AG08395 (cell line): ENCODE measurements around the gene S100A6.
A peak's percentile ranks its signal among the peaks of the same experiment; 100 is the strongest.

Experiments used
- DNase-seq: peaks from one replicate; pipeline ENCODE4 v3.0.0; 2012; ENCODE audit warnings: mixed read lengths, low spot score

S100A6 gene

DNA sequence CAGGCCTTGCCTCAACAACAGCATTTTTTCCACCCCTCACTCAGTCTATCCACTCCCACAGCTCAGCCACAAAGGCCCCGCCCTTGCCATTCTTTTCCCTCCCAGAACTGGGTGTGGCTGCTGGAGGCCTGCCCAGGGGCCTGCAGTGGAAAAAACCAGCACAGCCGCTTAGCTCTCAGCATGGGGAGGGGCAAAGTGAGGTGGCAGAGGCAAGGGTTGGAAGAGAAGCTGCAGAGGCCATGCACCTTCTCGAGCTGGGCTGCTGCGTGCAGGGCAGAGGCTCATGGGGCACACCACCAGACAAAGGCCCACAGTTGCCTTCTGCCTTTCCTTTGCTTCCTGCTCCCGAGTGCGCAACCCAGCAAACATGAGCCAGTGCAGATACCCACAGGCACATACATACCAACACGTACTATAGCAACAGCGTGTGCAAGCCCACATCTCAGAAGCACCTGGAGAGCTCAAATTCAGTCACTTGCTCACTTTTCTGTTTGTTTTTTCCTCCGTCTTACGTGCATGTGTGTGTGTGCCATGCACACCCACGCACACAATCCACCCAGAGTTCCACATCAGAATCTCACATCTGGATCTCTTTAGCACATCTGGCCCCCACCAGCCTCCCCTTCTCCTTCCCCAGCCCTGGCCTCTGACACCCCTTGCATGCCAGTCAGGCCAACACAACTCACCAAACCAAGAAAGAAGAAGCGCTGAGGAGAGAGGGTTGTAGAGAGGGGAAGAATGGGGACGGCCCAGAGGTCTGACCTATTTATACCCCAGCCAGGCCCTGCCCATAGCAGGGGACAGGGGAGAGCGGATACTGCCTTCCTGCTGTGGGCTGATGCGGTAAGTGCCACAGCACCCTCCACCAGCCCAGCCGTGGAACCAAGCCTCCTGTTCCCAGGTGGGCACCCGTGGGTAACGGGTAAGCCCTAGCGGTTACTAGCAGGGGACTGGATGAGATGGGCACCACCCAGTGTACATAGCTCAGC, 9.6 kb upstream of the S100A6 start, which contains the start of gene S100A4:
Gene S100A4 (minus strand): TSS at position 740 of the 989 bp plus-strand sequence. CDS start 1,012 bp downstream, outside the sequence.
- DNase-seq: peak; percentile 92

DNA sequence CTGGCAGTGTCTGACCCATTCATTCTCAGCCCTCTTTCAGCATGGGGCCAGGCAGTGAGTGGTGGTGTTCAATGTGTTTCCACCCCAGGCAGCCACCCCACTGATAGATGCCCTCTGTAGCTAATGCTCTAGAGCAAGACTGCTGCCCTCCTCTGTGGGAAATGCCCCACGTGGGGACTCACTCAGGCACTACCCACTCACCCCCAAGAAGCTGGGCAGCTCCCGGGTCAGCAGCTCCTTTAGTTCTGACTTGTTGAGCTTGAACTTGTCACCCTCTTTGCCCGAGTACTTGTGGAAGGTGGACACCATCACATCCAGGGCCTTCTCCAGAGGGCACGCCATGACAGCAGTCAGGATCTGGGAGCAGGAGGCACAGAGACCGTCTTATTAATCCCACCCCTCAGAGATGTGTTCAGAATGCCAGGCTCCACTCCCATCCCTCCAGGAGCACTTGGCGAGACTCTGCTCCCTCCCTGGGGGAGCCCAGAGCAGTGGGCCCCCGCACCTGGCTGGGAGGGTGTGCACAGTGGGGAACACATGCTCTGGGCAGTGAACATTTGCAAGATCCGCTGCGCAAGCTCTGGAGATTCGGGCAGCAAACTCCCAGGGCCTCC, 8.8 kb upstream of the S100A6 start:
- DNase-seq: no peak

DNA sequence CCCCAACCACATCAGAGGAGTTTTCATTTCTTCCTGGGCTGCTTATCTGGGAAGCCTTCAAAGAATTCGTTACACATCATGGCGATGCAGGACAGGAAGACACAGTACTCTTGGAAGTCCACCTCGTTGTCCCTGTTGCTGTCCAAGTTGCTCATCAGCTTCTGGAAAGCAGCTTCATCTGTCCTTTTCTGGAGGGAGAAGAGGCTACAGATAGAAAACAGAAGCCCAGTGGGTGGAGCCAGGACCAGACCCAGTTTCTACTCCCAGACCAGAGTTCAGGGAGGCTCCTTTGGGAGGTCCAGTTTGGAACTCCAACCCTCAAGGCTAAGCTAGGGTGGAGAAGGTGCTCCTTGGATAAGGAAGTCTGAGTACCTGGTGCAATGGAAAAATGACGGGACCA, 7.9 kb upstream of the S100A6 start:
- no peak for DNase-seq

DNA sequence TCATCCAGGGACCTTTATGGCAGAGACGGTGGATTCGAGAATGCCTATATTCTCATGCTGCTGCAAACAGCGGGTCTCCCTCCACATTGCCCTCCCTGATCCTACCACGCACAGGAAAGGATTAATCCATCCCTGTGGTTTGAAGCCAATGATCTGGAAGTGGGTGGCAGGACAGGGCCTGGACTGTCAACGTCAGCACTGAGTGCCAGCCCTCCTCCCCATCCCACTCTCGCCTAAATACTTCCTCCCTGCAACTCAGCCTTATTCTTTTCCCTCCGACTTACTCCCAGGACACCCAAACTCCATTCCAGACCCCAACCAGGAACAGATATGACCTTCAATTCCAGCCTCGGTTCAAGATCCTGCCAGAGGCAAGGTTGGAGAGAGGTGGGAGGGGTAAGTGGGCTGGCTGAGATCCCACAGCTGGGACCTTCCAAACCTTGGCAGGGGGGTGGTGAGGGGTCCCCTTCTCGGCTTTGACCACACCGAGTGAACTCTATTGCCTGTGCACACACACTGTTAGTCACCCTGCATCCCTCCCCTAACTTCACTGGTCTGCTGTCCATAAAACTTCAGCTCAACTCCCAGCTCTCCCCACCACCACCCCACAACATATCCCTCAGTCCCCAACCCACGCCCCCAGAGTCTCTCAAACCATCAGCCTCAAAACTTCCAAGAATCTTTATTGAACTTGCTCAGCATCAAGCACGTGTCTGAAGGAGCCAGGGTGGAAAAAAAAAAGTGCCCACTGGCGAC, 7.3 kb upstream of the S100A6 start:
- DNase-seq: no peak

DNA sequence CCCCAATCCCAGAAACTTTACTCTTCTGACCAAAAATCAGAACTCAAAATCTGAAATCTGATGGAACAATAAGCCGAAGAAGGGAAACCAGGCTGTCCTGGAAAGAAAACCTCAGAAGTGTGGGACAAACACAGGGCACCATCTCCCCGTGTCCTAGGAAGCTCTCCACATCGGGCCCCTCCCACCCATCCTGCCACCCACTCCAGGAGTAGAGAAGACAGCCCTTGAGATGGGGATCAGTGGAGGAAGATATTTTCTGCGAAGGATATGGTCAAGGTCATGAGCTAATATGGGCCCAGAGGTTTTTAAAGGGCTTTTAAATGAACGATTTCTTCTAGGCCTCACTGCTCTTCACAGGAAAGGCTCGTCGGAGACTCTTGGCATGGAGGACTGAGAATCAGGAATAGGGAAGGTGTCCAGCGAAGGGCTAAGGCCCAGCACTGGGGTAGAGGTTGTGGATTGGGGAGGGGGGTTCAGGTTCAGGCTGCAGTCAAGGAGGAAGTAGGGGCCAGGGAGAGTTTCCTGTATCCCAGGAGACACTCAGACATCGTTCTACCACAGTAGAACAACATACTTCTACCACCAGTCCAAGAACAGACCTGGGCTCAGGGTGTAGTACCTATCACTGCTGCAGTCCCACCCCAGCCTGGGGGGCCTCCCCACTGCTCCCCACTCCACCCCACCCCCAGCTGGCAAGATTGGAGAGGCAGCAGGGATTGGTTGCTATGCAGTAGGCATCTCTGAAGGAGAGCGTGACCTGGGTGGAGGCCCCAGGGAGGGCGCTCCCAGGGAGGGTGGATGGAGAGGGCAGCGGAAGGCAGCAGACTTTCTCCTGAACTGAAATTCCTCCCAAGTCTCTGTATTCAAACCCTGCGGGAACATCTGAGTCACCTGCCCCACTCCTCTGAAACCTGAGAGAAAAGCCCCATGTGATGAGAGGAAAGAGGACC, 6.1 kb upstream of the S100A6 start:
- DNase-seq: no peak

DNA sequence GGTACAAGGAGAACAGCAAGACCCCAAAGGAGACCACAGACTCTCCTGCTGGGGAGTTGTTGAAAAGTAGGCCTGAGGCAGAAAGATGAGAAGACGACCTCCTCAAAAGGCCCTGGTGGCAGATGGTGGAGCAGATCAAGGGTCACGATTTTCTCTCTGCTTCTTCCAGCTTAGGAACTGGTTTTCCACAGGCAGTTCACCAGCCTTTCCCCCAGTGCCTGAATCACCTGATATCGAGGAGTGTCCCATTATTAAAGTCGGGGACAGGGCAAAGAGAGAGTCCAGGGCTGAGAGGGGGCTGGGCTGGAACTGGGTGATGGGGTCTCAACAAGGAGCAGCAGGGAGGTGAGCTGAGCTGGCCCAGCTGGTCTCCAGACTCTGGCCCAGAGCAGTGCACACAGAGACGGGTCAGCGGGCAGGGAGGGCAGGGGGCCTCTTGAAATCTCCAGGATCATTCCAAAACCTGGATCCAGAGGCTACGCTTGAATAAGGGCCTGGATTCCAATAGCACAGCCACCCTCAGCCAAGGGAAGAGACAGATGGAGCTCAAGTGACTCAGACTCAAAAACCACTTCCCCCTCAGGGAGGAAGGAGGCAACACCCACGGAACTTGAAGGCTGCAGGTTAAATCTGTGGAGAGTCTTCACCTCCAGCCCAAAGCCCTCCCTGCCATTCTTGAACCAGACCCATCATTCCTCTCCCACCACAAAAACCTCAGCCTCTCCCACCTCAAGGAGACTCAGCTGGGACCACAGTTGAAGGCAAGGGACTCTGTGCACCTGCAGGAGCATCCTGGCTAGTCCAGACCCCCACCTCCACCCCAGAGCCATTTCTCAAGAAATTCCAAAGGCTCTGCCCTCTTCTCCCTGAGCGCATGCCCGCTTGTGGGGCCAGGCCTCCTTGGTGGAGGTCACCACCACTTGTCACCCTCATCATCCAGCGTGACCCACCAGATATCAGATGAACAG, 4.9 kb upstream of the S100A6 start, which contains the start of gene S100A5:
Gene S100A5 (minus strand): TSS at position 541 of the 968 bp plus-strand sequence. CDS start 743 bp downstream, outside the sequence.
- DNase-seq: peak; percentile 51

DNA sequence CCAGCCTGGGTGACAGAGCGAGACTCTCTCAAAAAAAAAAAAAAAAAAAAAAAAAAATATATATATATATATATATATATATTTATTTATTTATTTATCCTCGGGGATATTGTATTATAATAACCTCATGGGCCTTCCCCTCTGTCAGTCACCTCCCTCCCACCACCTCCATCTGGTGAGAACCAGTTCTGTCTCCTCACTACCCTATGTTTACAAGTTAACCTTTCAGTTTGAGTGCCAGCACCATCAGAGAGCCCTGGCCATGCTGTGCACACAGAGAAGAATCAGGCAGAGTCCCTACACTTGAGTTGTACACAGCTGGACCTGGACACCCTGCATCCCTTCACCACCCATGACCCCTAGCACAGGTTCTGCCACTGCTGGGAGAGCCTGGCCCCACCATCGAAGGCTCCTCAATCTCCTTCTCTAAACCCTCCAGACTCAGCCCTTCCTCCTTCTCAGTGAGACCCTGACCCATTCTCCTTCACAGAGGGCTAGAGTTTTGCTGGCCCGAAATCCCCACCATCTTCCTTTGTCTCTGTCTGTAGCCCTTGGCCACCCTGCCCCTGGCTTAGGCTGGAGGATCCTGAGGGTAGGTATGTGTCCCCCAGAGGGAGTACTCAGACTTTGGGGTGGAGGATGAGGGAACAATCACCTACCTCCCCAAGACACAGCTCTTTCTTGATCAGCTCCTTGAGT, 3.8 kb upstream of the S100A6 start:
- DNase-seq: no peak

DNA sequence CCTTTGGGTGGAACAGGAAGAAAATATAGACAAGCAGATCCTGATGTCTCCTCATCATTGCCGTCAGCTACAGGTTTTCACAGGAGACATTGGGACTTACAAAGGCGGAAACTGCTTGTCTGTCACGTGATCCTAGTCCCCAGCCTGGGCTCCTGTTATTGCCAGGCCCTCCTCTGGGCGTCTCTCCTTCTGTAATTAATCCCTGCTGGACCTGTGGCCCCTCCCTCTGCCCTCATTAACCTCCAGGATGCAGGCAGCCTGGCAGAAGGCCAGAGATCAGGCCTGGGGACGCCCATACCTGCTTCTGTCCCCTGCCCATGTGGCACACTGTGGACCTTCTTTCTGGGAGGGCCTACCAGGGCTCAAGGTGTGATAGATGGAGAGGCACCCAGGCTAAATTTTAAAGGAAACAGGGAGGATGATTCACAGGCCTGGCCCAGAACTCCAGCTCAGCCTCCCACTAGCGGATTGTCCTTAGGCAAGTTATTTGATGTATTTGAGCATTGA, 2.6 kb upstream of the S100A6 start:
- peak; percentile 45 for DNase-seq

DNA sequence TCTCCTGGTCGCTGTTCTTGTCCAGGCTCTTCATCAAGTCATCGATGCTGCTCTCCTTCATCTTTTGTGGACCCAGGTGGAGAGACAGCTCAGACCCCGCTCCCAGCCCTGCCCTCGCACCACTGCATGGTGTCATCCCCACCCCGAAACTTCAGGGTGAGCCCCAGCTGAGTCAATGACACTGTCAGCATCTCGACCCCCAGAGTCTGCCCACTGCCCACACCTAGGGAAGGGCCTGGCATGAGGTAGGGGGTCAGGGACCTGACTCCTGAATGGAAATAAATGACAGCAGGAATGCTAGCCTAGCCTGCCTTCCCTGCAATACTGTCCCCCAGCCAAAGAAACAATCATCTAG, 1.6 kb upstream of the S100A6 start:
- no peak for DNase-seq

DNA sequence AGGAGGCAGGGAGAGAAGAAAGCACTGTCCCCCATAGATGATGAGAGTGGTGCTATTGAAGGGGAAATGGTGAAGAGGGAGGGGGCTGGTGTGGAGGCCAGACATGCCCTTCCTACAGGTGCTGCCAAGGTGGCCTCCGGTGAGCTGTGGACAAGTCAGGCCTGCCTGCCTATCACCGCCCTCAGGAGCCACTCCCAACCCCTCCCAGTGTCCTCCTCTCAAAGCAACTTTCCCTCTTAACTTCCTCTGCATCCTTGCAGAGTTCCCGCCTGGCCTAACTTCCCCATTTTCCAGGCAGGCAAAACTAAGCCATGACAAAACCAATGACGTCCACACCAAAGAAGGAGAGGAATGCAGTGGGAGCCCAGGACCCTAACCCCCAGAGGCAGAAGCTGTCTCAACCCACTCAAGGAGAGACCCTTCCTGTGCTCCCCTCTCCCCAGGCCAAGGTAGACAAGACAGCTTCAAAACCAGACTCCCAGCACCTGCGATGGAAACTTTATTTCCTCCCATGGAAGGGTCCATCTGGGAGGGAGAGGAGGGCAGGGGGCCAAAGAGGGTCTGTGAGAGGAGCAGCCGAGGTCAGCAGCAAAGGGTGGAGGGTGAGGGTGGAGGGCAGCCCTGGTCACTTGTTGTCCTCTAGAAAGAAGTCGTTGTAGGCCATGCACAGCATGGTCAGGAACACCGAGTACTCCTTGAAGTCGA, 1.0 kb upstream of the S100A6 start:
- DNase-seq: no peak

DNA sequence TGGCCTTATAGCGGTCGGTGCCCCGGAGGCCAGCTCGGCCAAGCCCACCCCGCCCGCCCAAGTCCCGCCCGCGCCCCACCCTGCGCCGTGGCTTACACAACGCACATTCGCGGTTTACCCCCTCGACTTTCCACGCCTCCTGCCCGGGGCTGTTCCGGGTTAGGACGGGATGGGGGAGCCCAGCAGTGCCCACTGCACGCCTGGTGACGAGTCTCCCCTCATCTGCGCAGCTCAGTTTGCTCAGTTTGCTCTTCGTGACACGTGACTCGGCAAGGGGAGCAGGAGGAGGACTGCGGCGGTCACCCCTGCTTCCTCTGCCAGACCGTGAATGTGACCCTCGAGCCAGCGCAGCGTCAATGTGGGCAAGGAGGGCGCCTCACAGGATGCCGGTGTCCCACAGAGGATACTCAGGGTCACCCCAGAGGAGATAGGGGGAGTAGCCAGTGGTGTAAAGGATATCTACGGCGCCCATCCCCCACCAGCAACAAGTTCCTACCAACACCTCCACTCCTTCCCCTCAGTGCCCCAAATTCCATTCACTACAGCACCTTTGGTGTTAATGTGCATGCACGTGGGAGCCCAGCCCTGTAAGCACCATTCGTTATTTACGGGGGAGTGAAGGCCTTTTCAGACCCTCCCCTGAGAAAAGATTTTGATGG, 350 bp upstream of the S100A6 start:
- DNase-seq: peak; percentile 92

DNA sequence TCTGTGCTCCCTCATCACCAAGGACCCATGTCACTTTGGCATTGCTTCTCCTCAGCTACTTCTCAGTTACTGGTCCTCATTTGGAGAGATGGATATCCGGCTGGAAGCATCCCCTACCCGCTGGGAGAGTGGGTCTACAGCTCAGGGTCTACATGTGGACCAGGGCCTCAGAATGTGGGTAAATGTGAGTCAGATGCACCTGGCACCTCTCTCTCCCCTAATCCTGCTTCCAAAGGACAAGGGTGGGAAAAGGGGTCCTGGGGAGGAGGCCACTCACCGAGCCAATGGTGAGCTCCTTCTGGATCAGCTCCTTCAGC, 908 bp downstream of the S100A6 start:
- no peak for DNase-seq

DNA sequence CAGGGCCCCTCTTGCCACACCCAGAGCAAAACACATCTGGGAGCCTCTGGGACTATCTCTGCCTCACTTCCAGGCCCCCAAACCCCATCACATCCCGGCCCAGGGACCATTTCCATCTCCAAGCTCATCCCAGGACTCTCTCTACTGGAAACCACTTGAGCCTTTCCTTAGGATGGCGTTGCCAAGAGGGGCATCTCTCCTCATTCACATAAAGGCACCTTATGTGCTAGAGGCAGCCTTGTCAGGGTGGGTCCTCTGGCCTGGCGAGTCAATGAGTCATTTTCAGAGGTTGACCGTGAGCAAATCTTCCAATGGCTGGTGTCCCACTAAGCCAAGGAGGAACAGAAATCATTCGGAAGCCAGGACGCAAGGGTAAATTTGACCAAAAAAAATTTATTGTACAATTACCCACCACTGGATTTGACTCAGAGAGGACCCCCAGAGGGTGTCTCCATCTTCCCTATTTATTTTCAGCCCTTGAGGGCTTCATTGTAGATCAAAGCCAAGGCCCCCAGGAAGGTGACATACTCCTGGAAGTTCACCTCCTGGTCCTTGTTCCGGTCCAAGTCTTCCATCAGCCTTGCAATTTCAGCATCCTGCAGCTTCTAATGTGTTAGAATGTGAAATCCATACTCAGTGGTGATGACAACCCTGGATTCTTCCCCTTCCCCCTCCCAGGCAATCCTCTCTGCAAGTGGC, 1.4 kb downstream of the S100A6 start:
- no peak for DNase-seq

DNA sequence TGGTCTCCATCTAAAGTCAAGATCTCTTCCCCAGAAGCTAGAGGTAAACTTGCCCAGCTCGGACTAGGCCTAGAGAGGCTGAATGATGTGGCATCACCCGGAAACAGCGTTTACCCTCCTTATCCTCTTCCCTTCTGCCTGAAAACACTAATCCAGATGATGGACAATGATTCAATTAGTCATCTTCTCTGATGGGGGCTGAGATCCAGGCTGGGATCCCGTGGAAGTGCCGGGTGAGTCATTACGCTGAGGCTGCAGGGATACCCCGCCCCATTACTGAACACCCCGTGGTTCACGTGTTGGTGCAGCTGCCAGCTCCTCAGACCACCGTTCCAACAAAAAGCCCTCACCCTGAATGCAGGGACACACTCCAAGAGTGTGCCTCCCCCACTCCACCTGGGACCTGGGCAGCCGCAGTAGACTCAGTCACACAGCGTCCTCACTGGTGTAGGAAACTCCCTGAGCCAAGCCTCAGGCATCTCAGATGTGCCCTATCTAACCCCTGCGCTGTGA, 2.0 kb downstream of the S100A6 start:
- DNase-seq: peak; percentile 88

DNA sequence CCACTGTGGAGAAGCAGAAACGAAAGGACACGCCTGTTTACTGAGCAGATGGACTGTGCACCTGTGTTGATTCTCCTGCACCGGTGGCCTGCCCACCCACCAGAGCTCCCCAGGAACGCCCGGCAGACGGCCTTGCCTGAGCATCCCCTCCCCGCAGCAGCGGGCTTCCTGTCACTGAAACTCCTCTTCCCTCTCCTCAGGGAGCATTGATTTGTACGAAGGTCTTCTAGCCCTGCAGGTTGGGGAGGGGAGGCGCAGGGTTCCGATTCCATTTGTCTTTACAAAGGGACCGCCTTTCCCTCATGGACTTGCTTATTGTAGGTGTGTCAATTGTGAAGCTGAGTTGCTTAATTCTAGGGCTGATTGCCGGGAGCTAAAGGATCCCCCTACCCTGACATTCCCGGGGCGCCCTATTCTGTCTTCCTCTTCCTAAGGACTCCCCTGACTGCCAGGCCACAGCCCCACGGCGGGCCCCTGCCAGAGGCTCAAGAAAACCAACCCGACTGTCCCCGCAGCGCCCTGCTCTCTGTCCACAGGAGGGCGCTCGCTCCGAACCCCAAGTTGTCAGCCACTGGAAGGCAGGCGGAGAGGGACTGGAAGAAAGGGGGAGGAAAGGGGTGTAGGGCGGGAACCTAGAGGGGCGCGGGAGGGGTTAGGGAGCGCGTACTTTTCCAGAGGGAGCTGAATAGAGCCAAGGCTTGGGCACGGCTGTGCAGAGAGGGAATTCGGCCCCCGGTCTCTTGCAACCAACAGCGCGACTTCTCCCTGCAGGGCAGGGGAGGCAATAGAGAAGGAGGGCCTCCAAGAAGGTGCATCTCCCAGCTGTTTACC, 2.8 kb downstream of the S100A6 start:
- peak; percentile 90 for DNase-seq

DNA sequence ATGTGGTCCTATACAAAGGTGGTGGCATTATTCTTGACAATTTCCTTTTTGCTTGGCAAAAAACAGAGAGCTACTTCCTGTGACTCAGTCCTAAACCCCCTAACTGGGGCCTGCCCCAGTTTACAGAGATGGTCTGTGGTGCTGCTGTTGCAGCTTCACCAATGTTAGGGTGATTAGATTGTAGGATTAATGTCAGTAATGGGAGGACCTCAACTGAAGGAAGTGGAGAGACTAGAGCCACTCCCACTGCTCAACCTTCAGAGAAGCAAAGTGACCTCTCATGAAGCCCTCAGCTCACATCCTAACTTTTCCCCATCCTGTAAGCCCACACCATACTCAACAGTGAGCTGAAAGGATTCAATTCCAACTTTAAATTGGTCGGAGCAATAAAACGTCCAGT, 3.6 kb downstream of the S100A6 start:
- DNase-seq: no peak
